Measurements from ENCODE around the gene SLC27A1.
"Not testable (repeated sequence)": the region's sequence is repeated elsewhere in the genome, so short reads cannot be mapped to it uniquely, and the experiment has no call there.

The SLC27A1 gene

GRCh38 chr19:17541184-17541759, 70.9 kb downstream of the SLC27A1 start:
- no peak for DNase-seq

- DNase-seq: no peak
Observed at GRCh38 chr19:17542042-17542441, 71.7 kb downstream of the SLC27A1 start.

- DNase-seq: no peak
Observed at GRCh38 chr19:17542793-17543582, 72.7 kb downstream of the SLC27A1 start.

- DNase-seq: peak; percentile 86
Observed at GRCh38 chr19:17543986-17544385, 73.7 kb downstream of the SLC27A1 start.

GRCh38 chr19:17544418-17544817, 74.1 kb downstream of the SLC27A1 start:
- DNase-seq: no peak

- DNase-seq: no peak
Observed at GRCh38 chr19:17548145-17548544, 77.8 kb downstream of the SLC27A1 start.

GRCh38 chr19:17549085-17549740, 78.9 kb downstream of the SLC27A1 start:
- peak; percentile 73 for DNase-seq

GRCh38 chr19:17550076-17550667, 79.8 kb downstream of the SLC27A1 start:
- no peak for DNase-seq

- DNase-seq: not testable (repeated sequence)
Observed at GRCh38 chr19:17552735-17553134, 82.4 kb downstream of the SLC27A1 start.

GRCh38 chr19:17553256-17553655, 82.9 kb downstream of the SLC27A1 start:
- peak; percentile 86 for DNase-seq

- DNase-seq: no peak
Observed at GRCh38 chr19:17554968-17555479, 84.7 kb downstream of the SLC27A1 start.

- DNase-seq: peak; percentile 100
Observed at GRCh38 chr19:17555480-17555928, 85.2 kb downstream of the SLC27A1 start, which contains the start of gene COLGALT1. Gene COLGALT1 (plus strand): TSS chr19:17555649. CDS start chr19:17555714, 65 bp downstream.
